HepG2 (cell line): Measurements from ENCODE around the gene TSSK3. TPM values are rescaled to one million over a fixed set of nuclear protein-coding genes. Genes with fewer than 3 reads are reported as not detected.
"Not testable (repeated sequence)": the region's sequence is repeated elsewhere in the genome, so short reads cannot be mapped to it uniquely, and the experiment has no call there.

Source experiments
- ATAC-seq: fragments of 200-7000 bp; cut with Tn5 transposase; 3 replicates; pipeline ENCODE4 v1.9.1; 2020; ENCODE audit warnings: mild to moderate bottlenecking, moderate library complexity
- BruUV-seq: library from RNA; stranded (reverse); fragments of 400-500 nt; replicated peaks from 2 replicates; lab custom pipeline; 2021; lab: Mats Ljungman, UMichigan
- CTCF ChIA-PET: fragments of 300-600 bp; formaldehyde crosslinking; extraction: SDS; loops from one replicate; lab custom pipeline; 2021; ENCODE audit warnings: low total read pairs, inconsistent platforms, low intra/inter-chr PET ratio; lab: Yijun Ruan, JAX
- POLR2A ChIA-PET: fragments of 350-600 bp; sonication (Branson Sonifier 250); formaldehyde crosslinking; loops from one replicate; lab custom pipeline; 2020; ENCODE audit warnings: antibody characterized with exemption, inconsistent platforms; lab: Yijun Ruan, JAX
- DNase-seq: peaks from one replicate; pipeline ENCODE4 v3.0.0-alpha.2; 2015; ENCODE audit warnings: low spot score
- FAIRE-seq: peaks from 3 replicates; lab custom pipeline; 2011; peaks lifted over from hg19 to GRCh38; lab: Jason Lieb, UNC
- H2AFZ ChIP-seq: one replicate; pipeline ENCODE4 v1.6.1; 2011; ENCODE audit warnings: low read length, inconsistent platforms
- H3K27ac ChIP-seq: fragments of 300-600 bp; 3 replicates; pipeline ENCODE4 v1.8.0; 2011; ENCODE audit warnings: mixed run types, mild to moderate bottlenecking, mixed read lengths, low read length, inconsistent platforms; ENCODE audit not compliant: insufficient read depth; ENCODE audit errors: extremely low read length
- H3K27me3 ChIP-seq, 2 experiments: fragments of 200-600 bp in 1 of 2; 2 replicates in 1 of 2; 3 replicates in 1 of 2; pipeline versions ENCODE4 v1.6.0 to v1.8.0; 2011; ENCODE audit warnings: low read length in 2 of 2, mild to moderate bottlenecking in 2 of 2, moderate library complexity in 2 of 2, inconsistent platforms in 1 of 2; ENCODE audit not compliant: insufficient read depth in 2 of 2, control insufficient read depth in 1 of 2
- H3K36me3 ChIP-seq, 2 experiments: fragments of 200-600 bp in 1 of 2; replicated peaks in 1 of 2; 2 replicates in 1 of 2; 3 replicates in 1 of 2; pipeline versions ENCODE4 v1.5.1 to v1.8.0; 2011; ENCODE audit warnings: low read length in 2 of 2, inconsistent platforms in 1 of 2; ENCODE audit not compliant: insufficient read depth in 2 of 2, control insufficient read depth in 1 of 2
- H3K4me1 ChIP-seq: 2 replicates; pipeline ENCODE4 v1.5.1; 2012; ENCODE audit warnings: low read length, inconsistent platforms; ENCODE audit not compliant: insufficient read depth
- H3K4me2 ChIP-seq: 2 replicates; pipeline ENCODE4 v1.6.0; 2011; ENCODE audit warnings: low read depth, low read length, inconsistent platforms
- H3K4me3 ChIP-seq, 3 experiments: fragments of 200-600 bp in 1 of 3; sonication (generic), shearing (Covaris generic) in 1 of 3; replicated peaks in 1 of 3; 2 replicates each; pipeline ENCODE4 v1.5.1; 2011 to 2016; ENCODE audit warnings: low read length in 3 of 3, inconsistent platforms in 2 of 3, low read depth in 2 of 3, mild to moderate bottlenecking in 2 of 3, control low read depth in 1 of 3, mixed read lengths in 1 of 3; ENCODE audit not compliant: insufficient read depth in 1 of 3
- H3K79me2 ChIP-seq: one replicate; pipeline ENCODE4 v1.6.1; 2011; ENCODE audit warnings: low read length, inconsistent platforms; ENCODE audit not compliant: insufficient read depth
- H3K9ac ChIP-seq: 2 replicates; pipeline ENCODE4 v1.6.0; 2011; ENCODE audit warnings: mild to moderate bottlenecking, low read depth, low read length, inconsistent platforms; ENCODE audit not compliant: insufficient read depth
- H3K9me3 ChIP-seq: 2 replicates; pipeline ENCODE4 v1.5.1; 2012; ENCODE audit warnings: mild to moderate bottlenecking, low read length
- H4K20me1 ChIP-seq: 2 replicates; pipeline ENCODE4 v1.6.0; 2011; ENCODE audit warnings: inconsistent platforms, mild to moderate bottlenecking, low read length, moderate library complexity; ENCODE audit not compliant: insufficient read depth
- AFF4 ChIP-seq: sonication (generic); formaldehyde crosslinking; IDR thresholded peaks from 2 replicates; pipeline ENCODE4 v1.4.0; 2020; ENCODE audit warnings: missing genetic modification reagents
- CCAR2 ChIP-seq: fragments of 200-400 bp; formaldehyde crosslinking; optimal IDR thresholded peaks from 2 replicates; pipeline ENCODE3; 2018; ENCODE audit warnings: low read depth, mild to moderate bottlenecking, low read length, moderate library complexity
- FOSL2 ChIP-seq: sonication (generic); formaldehyde crosslinking; IDR thresholded peaks from 2 replicates; pipeline ENCODE4 v1.4.0; 2020; ENCODE audit warnings: missing genetic modification reagents
- HMGXB3 ChIP-seq: sonication (generic); formaldehyde crosslinking; IDR thresholded peaks from 2 replicates; pipeline ENCODE4 v1.4.0; 2020; ENCODE audit warnings: missing genetic modification reagents, borderline replicate concordance
- POGZ ChIP-seq: sonication (generic); formaldehyde crosslinking; IDR thresholded peaks from 2 replicates; pipeline ENCODE4 v1.4.0; 2020; ENCODE audit warnings: mild to moderate bottlenecking, missing genetic modification reagents
- RFXANK ChIP-seq: IDR thresholded peaks from 2 replicates; pipeline ENCODE4 v1.6.1; 2016
- THAP8 ChIP-seq: sonication (generic); formaldehyde crosslinking; IDR thresholded peaks from 2 replicates; pipeline ENCODE4 v1.5.1; 2020; ENCODE audit warnings: missing genetic modification reagents, mild to moderate bottlenecking, borderline replicate concordance
- ZKSCAN8 ChIP-seq: IDR thresholded peaks from 2 replicates; pipeline ENCODE4 v1.6.1; 2016; ENCODE audit warnings: borderline replicate concordance, missing genetic modification reagents, missing compliant biosample characterization
- ZNF430 ChIP-seq: sonication (generic); formaldehyde crosslinking; IDR thresholded peaks from 2 replicates; pipeline ENCODE4 v1.9.0; 2021; ENCODE audit warnings: mild to moderate bottlenecking, missing genetic modification reagents
- ZNF605 ChIP-seq: sonication (generic); formaldehyde crosslinking; IDR thresholded peaks from 2 replicates; pipeline ENCODE4 v1.8.0; 2022; ENCODE audit warnings: mild to moderate bottlenecking, missing genetic modification reagents
- ZNF674 ChIP-seq: sonication (generic); formaldehyde crosslinking; IDR thresholded peaks from 2 replicates; pipeline ENCODE4 v1.5.0; 2020; ENCODE audit warnings: low read depth, mild to moderate bottlenecking, missing genetic modification reagents
- ZNF703 ChIP-seq: sonication (generic); formaldehyde crosslinking; IDR thresholded peaks from 2 replicates; pipeline ENCODE4 v1.5.1; 2020; ENCODE audit warnings: missing genetic modification reagents, mild to moderate bottlenecking, moderate library complexity, borderline replicate concordance
- ZNF761 ChIP-seq: sonication (generic); formaldehyde crosslinking; conservative IDR thresholded peaks from 2 replicates; pipeline ENCODE4 v1.4.0; 2020; ENCODE audit warnings: mild to moderate bottlenecking, missing genetic modification reagents
- ZNF773 ChIP-seq: sonication (generic); formaldehyde crosslinking; IDR thresholded peaks from 2 replicates; pipeline ENCODE4 v1.4.0; 2020; ENCODE audit warnings: missing genetic modification reagents, borderline replicate concordance
- WGBS: methylation state at CpG from one replicate; pipeline ENCODE4 v1.1.6; 2017; ENCODE audit warnings: low lambda C conversion rate; 5-methylcytosine and 5-hydroxymethylcytosine counted together
- in situ Hi-C: cut with HindIII; loops from 2 replicates; pipeline ENCODE4 v1.10.0; 2017; ENCODE audit warnings: low pct_unique_long_range_greater_than_20kb; ENCODE audit not compliant: extremely low pct_ligation_motif_present
- intact Hi-C: fragments of 100-400 bp; cut with micrococcal nuclease; formaldehyde crosslinking; loops from one replicate; pipeline ENCODE4 v1.10.0; 2022; ENCODE audit not compliant: unreplicated experiment
- polyA plus RNA-seq, 8 experiments: library from polyadenylated mRNA; depleted of rRNA in 3 of 8; stranded (reverse) in 7 of 8; unstranded in 1 of 8; fragments of >200 nt; fragmentation: Illumina TruSeq in 4 of 8; extraction: Trizol in 4 of 8; gene quantifications; 2 replicates each; pipeline versions ENCODE4 v1.2.1 to v1.2.3, GENCODE V29; 2011 to 2016; ENCODE audit warnings: low read depth in 4 of 8, missing spikeins in 1 of 8, mixed read lengths in 1 of 8; ENCODE audit not compliant: insufficient read depth in 1 of 8
- total RNA-seq, 5 experiments: library from RNA; depleted of rRNA; stranded (reverse); fragments of >200 nt; fragmentation: Illumina TruSeq; extraction: Trizol; gene quantifications; 2 replicates each; pipeline ENCODE4 v1.2.3, GENCODE V29; 2016; ENCODE audit warnings: low read depth in 1 of 5

The TSSK3 gene
- total and polyA plus RNA-seq, 2 of the 13 experiments (the other 11 are each of a cell fraction or from before 2014, with no cell fraction given) = 1.0 to 1.1 TPM

- 0 out of 2 replicates have a peak, but pooled peaks have one; percentile 4 for TF ChIP-seq HMGXB3
- 0 out of 2 replicates have a peak, but pooled peaks have one; percentile 21 for TF ChIP-seq ZNF761 (CRISPR knock-in tag)
- TF ChIP-seq ZNF703 (CRISPR knock-in tag) = no peak
- TF ChIP-seq ZNF773 (CRISPR knock-in tag) = no peak
- TF ChIP-seq POGZ (CRISPR knock-in tag) = no peak
- TF ChIP-seq THAP8 (CRISPR knock-in tag) = no peak
- TF ChIP-seq CCAR2 = no peak
- no peak for TF ChIP-seq ZNF674 (CRISPR knock-in tag)
- no peak for TF ChIP-seq AFF4 (CRISPR knock-in tag)
- TF ChIP-seq ZKSCAN8 = no peak
- 0 out of 2 replicates have a peak, but pooled peaks have one; percentile 60 for TF ChIP-seq ZNF430 (CRISPR knock-in tag)
- 0 out of 2 replicates have a peak, but pooled peaks have one; percentile 13 for TF ChIP-seq RFXANK (CRISPR knock-in tag)
- peak; percentile 64; the same call in 1 of the 2 replicates for TF ChIP-seq ZNF605
- no peak for TF ChIP-seq FOSL2 (CRISPR knock-in tag)
- TF ChIP-seq, all 625 proteins: peak for 25
Measured at GRCh38 chr1:32394890-32395432, 32.6 kb downstream of the TSSK3 start (continued).

- H3K27ac ChIP-seq, in situ Hi-C loops, H3K4me2 ChIP-seq, BruUV-seq, H2AFZ ChIP-seq, H3K27me3 ChIP-seq, DNase-seq, H3K9ac ChIP-seq, H4K20me1 ChIP-seq, FAIRE-seq, H3K36me3 ChIP-seq, H3K9me3 ChIP-seq, CTCF ChIA-PET, ATAC-seq, H3K4me3 ChIP-seq: not testable (repeated sequence)
- intact Hi-C loops = loop anchor here (10.0 kb wide), 1 partner anchor 62 kb away; the partner anchor contains the start of gene MARCKSL1
- POLR2A ChIA-PET = interaction anchor here (1.4 kb wide), 1 partner anchor 53 kb away, joined by 3 read pairs; no protein-coding TSS in a partner anchor
- Histone ChIP-seq H3K79me2 (peaks cover 25% of the 10 kb centered on the region), H3K4me1 (peaks cover 30% of the 10 kb centered on the region)
- WGBS = 92% methylated on average over 5 of the region's 5 CpGs
Measured at GRCh38 chr1:32396524-32396923, 34.2 kb downstream of the TSSK3 start.
